Measurements from ENCODE around the gene RNF133. TPM values are rescaled to one million over a fixed set of nuclear protein-coding genes. Genes with fewer than 3 reads are reported as not detected.

The RNF133 gene
- total RNA-seq, 1 experiment from 2014 or later = 0.41 TPM

DNA sequence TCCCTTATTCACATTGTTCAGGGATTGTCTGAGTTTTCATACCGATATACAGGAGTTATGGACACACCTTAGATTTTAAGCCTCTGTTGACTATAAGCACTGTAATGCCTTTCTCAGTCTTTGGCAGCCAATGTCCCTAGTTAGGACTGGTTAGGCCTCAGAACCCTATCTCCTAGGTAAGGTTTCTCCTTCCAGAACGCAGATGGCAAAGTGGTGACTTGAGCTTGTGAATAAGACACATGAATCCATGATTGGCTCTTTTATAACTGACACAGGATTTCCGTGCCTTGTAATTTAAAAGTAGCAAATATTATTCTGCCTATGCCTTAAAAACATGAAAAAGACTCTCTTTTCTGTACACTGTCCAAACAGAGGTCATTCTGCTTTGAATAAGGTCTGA lies 16.3 kb upstream of the RNF133 start:
- Histone ChIP-seq H3K4me2 (no peak overlapping the region), H3K9me3 (ENCODE audit: insufficient read depth, low read depth) (no peaks in the 10 kb centered on the region), H3K4me3 (no peak overlapping the region), H3K27ac (no peak overlapping the region), H4K20me1 (ENCODE audit: insufficient read depth) (no peaks in the 10 kb centered on the region), H3K79me2 (ENCODE audit: low read depth) (no peaks in the 10 kb centered on the region), H3K9me2 (ENCODE audit: insufficient read depth) (no peaks in the 10 kb centered on the region), H3K4me1 (replicated peaks; ENCODE audit: insufficient read depth) (no peaks in the 10 kb centered on the region), H3K36me3 (ENCODE audit: low read depth) (no peaks in the 10 kb centered on the region), H3F3A (ENCODE audit: insufficient read depth, low read depth) (no peaks in the 10 kb centered on the region), H3K27me3 (ENCODE audit: insufficient read depth, low read depth) (no peaks in the 10 kb centered on the region), H2AFZ (no peak overlapping the region)
- no TSS peak for BruUV-seq (replicated peaks)
- ChIA-PET CTCF (no interaction called here), POLR2A (ENCODE audit: unreplicated experiment) (no interaction called here)
- DNase-seq = no peak
- intact Hi-C loops (cut with micrococcal nuclease; ENCODE audit: unreplicated experiment) = no loop called here
- TF ChIP-seq, protein P1, sequence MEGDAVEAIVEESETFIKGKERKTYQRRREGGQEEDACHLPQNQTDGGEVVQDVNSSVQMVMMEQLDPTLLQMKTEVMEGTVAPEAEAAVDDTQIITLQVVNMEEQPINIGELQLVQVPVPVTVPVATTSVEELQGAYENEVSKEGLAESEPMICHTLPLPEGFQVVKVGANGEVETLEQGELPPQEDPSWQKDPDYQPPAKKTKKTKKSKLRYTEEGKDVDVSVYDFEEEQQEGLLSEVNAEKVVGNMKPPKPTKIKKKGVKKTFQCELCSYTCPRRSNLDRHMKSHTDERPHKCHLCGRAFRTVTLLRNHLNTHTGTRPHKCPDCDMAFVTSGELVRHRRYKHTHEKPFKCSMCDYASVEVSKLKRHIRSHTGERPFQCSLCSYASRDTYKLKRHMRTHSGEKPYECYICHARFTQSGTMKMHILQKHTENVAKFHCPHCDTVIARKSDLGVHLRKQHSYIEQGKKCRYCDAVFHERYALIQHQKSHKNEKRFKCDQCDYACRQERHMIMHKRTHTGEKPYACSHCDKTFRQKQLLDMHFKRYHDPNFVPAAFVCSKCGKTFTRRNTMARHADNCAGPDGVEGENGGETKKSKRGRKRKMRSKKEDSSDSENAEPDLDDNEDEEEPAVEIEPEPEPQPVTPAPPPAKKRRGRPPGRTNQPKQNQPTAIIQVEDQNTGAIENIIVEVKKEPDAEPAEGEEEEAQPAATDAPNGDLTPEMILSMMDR (conservative IDR thresholded peaks at IDR 0.05) = no peak
- TF ChIP-seq EZH2 (IDR thresholded peaks at IDR 0.05; ENCODE audit: low read depth) = no peak

DNA sequence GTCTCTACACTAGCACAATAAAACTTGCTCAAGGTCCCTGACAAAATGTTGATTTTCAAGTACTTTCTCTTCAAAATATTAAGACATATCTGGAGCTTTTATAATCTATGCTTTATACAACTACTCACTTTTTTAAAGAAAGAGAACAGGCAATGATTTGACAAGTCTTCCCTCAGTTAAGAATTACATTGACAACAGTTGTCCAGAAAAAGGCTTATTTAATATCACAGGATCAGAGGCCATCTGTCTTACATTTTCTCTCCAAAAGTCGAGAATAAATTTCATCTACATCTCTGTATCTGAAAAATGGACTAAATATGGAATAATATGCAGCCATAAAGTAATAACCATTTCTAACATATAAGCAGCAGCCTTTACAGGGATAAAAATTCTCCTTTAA lies 12.0 kb upstream of the RNF133 start:
- H3K9me3 ChIP-seq (ENCODE audit: insufficient read depth, low read depth) = no peaks in the 10 kb centered on the region
- H3K27me3 ChIP-seq (ENCODE audit: insufficient read depth, low read depth) = no peaks in the 10 kb centered on the region
- no peaks in the 10 kb centered on the region for H3K4me1 ChIP-seq (replicated peaks; ENCODE audit: insufficient read depth)
- no peak for DNase-seq
- H2AFZ ChIP-seq = no peak overlapping the region
- no peaks in the 10 kb centered on the region for H3K79me2 ChIP-seq (ENCODE audit: low read depth)
- no peaks in the 10 kb centered on the region for H3F3A ChIP-seq (ENCODE audit: insufficient read depth, low read depth)
- H4K20me1 ChIP-seq (ENCODE audit: insufficient read depth) = no peaks in the 10 kb centered on the region
- no peak overlapping the region for H3K27ac ChIP-seq
- no peak overlapping the region for H3K4me2 ChIP-seq
- no TSS peak for BruUV-seq (replicated peaks)
- TF ChIP-seq EZH2 (IDR thresholded peaks at IDR 0.05; ENCODE audit: low read depth) = no peak
- TF ChIP-seq, protein P1 (conservative IDR thresholded peaks at IDR 0.05) = no peak
- ChIA-PET POLR2A (ENCODE audit: unreplicated experiment) (no interaction called here), CTCF (no interaction called here)
- intact Hi-C loops (cut with micrococcal nuclease; ENCODE audit: unreplicated experiment) = no loop called here
- no peaks in the 10 kb centered on the region for H3K36me3 ChIP-seq (ENCODE audit: low read depth)
- H3K9me2 ChIP-seq (ENCODE audit: insufficient read depth) = no peaks in the 10 kb centered on the region
- H3K4me3 ChIP-seq = no peak overlapping the region

DNA sequence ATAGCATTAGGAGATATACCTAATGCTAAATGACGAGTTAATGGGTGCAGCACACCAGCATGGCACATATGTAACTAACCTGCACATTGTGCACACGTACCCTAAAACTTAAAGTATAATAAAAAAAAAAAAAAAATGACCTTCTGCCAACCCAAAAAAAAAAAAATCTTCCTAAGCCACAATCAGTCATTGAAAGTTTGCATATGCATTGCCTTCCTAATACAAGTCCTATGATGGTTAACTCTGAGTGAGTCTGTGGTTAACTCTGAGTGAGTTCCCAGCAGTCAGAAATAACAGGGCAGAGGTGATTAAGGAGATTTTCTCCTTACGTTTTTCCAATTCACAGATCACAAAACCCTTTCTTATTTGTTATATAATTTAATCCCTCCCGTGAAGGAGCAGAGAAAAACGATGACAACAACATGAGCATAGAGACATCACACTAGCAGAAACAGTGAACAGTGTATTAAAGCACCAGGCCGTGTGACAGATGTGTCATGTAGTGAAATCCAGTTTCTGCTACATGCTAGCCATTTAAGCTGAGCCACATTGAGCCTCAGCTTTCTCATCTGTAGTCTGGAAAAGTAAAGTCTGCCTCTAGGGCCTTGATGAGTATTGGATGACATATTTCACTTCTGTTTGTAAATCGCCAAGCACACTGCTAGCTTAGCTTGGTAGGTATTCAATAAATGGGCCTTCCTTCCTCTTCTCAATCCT lies 11.2 kb upstream of the RNF133 start:
- Histone ChIP-seq H3K9me2 (ENCODE audit: insufficient read depth) (no peaks in the 10 kb centered on the region), H3K4me2 (no peak overlapping the region), H3K79me2 (ENCODE audit: low read depth) (no peaks in the 10 kb centered on the region), H3K4me3 (no peak overlapping the region), H3F3A (ENCODE audit: insufficient read depth, low read depth) (no peaks in the 10 kb centered on the region), H3K27me3 (ENCODE audit: insufficient read depth, low read depth) (no peaks in the 10 kb centered on the region), H3K4me1 (replicated peaks; ENCODE audit: insufficient read depth) (no peaks in the 10 kb centered on the region), H2AFZ (no peak overlapping the region), H3K27ac (no peak overlapping the region), H3K9me3 (ENCODE audit: insufficient read depth, low read depth) (no peaks in the 10 kb centered on the region), H4K20me1 (ENCODE audit: insufficient read depth) (no peaks in the 10 kb centered on the region), H3K36me3 (ENCODE audit: low read depth) (no peaks in the 10 kb centered on the region)
- no TSS peak for BruUV-seq (replicated peaks)
- CTCF ChIA-PET = no interaction called here
- intact Hi-C loops (cut with micrococcal nuclease; ENCODE audit: unreplicated experiment) = no loop called here
- no peak for DNase-seq
- POLR2A ChIA-PET (ENCODE audit: unreplicated experiment) = no interaction called here
- no peak for TF ChIP-seq EZH2 (IDR thresholded peaks at IDR 0.05; ENCODE audit: low read depth)
- TF ChIP-seq, protein P1 (conservative IDR thresholded peaks at IDR 0.05) = no peak

Measured in PC-9 (cell line).